Activated T-helper 17 cell treated with anti-CD3 and anti-CD28 coated beads, Interleukin-2, amount 50 U/mL, for 72 hours (primary cell): ENCODE results near the gene UBA1. TPM values are rescaled to one million over a fixed set of nuclear protein-coding genes. Genes with fewer than 3 reads are reported as not detected.
A peak's percentile ranks its signal among the peaks of the same experiment; 100 is the strongest.

ENCODE experiments used
- ATAC-seq: fragments of 150-1000 bp; cut with Tn5 transposase; replicated peaks from 2 replicates; pipeline ENCODE4 v1.10.0; 2021; ENCODE audit warnings: mild to moderate bottlenecking, moderate library complexity
- H3K27ac Mint-ChIP-seq: one replicate; pipeline ENCODE4 v1.8.0; 2022; ENCODE audit warnings: mixed read lengths
- H3K27me3 Mint-ChIP-seq: one replicate; pipeline ENCODE4 v1.8.0; 2022; ENCODE audit warnings: mixed read lengths
- H3K36me3 Mint-ChIP-seq: one replicate; pipeline ENCODE4 v1.8.0; 2022; ENCODE audit warnings: low read depth, mild to moderate bottlenecking, mixed read lengths
- H3K4me1 Mint-ChIP-seq: one replicate; pipeline ENCODE4 v1.8.0; 2022; ENCODE audit warnings: mixed read lengths
- H3K4me3 Mint-ChIP-seq: one replicate; pipeline ENCODE4 v1.8.0; 2022; ENCODE audit warnings: mild to moderate bottlenecking, mixed read lengths
- H3K9me3 Mint-ChIP-seq: one replicate; pipeline ENCODE4 v1.8.0; 2022; ENCODE audit warnings: mixed read lengths
- total RNA-seq, 2 donors: library from RNA; stranded (reverse); gene quantifications; one replicate each; pipeline ENCODE4 v1.2.3, GENCODE V29; 2022

The UBA1 gene
- total RNA-seq, 2 donors from 2014 or later, result 227 to 255 TPM

DNA sequence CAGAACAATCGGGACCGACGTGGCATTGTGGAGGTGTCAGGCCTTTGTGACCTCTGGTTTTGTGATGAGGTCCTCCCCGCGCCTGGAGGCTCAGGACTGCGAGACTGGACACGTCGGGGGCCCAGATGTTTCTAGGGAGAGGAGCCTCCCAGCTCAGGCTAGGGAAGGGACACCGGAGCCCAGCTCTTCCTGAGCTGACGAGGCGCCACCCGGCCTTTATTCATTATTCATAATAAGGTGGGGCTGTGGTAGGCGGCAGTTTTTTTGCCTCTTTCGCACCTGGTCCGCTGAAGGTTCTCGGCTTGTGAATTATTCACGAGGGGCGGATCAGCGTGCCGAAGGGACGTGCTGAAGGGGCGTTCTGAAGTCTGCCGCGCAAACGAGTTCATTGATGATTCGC is 2.3 kb upstream of the UBA1 start:
- Mint-ChIP-seq H3K27me3 (no peaks in the 10 kb centered on the region), H3K4me3 (peak overlapping the region; percentile 94), H3K9me3 (no peaks in the 10 kb centered on the region), H3K36me3 (peaks cover 46% of the 10 kb centered on the region), H3K27ac (peak overlapping the region; percentile 94), H3K4me1 (peaks cover 25% of the 10 kb centered on the region)
- peak; percentile 22 for ATAC-seq

- Mint-ChIP-seq H3K27me3 (no peaks in the 10 kb centered on the region), H3K4me1 (peaks cover 28% of the 10 kb centered on the region), H3K27ac (peak overlapping the region; percentile 94), H3K36me3 (peaks cover 46% of the 10 kb centered on the region), H3K4me3 (peak overlapping the region; percentile 94), H3K9me3 (no peaks in the 10 kb centered on the region)
- no peak for ATAC-seq
Measured at GRCh38 chrX:47191806-47192401, 1.7 kb upstream of the UBA1 start.

GRCh38 chrX:47194194-47194787 is 662 bp downstream of the UBA1 start:
- H3K27me3 Mint-ChIP-seq, result no peaks in the 10 kb centered on the region
- H3K4me1 Mint-ChIP-seq, result peaks cover 20% of the 10 kb centered on the region
- peaks cover 68% of the 10 kb centered on the region for H3K36me3 Mint-ChIP-seq
- peak overlapping the region; percentile 96 for H3K27ac Mint-ChIP-seq
- ATAC-seq, result no peak
- peak overlapping the region; percentile 94 for H3K4me3 Mint-ChIP-seq
- H3K9me3 Mint-ChIP-seq, result no peaks in the 10 kb centered on the region

GRCh38 chrX:47196098-47196497 is 2.5 kb downstream of the UBA1 start:
- ATAC-seq, result no peak
- peak overlapping the region; percentile 96 for H3K27ac Mint-ChIP-seq

GRCh38 chrX:47197526-47197925 is 3.9 kb downstream of the UBA1 start:
- Mint-ChIP-seq H3K4me3 (peak overlapping the region; percentile 94), H3K9me3 (no peaks in the 10 kb centered on the region), H3K36me3 (peaks cover 99% of the 10 kb centered on the region), H3K4me1 (peaks cover 20% of the 10 kb centered on the region), H3K27ac (peak overlapping the region; percentile 96), H3K27me3 (no peaks in the 10 kb centered on the region)
- no peak for ATAC-seq

More at GRCh38 chrX:47196098-47196497, 2.5 kb downstream of the UBA1 start:
- H3K4me1 Mint-ChIP-seq, result peaks cover 20% of the 10 kb centered on the region
- H3K36me3 Mint-ChIP-seq, result peaks cover 86% of the 10 kb centered on the region
- no peaks in the 10 kb centered on the region for H3K9me3 Mint-ChIP-seq
- H3K4me3 Mint-ChIP-seq, result peak overlapping the region; percentile 94
- H3K27me3 Mint-ChIP-seq, result no peaks in the 10 kb centered on the region

DNA sequence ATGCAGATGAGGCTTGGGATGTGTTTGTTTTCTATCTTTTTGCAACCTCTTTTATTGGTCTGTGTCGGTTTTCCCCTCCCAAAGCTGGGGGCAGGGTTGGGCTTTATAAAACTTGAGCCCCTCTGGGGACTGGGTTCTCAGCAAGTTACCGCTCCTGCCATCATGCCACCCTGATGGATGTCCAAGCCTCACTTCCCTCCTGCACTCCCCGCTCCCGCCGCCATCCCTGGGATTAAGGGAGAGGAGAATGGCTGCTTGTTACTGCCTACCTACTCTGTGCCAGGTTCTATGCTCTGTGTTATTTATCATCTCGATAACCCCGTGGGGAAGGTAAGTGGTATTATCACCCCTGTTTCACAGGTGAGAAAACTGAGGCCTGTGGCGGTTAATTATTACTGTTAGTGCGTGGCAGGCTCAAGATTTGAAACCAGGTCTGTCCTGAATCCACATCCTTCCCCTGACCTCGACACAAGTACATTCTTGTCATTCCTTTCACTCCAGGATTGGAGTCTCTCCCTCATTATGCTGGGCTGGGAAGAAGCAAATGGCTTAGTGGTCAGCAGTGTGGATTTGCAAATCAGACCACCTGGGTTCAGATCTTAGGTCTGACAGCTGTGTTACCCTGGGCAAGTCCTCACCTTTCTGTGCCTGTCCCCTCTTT is 4.5 kb downstream of the UBA1 start:
- Mint-ChIP-seq H3K9me3 (no peaks in the 10 kb centered on the region), H3K4me3 (peak overlapping the region; percentile 94), H3K36me3 (peaks cover 99% of the 10 kb centered on the region), H3K27ac (peak overlapping the region; percentile 96), H3K4me1 (peaks cover 15% of the 10 kb centered on the region), H3K27me3 (no peaks in the 10 kb centered on the region)
- no peak for ATAC-seq

DNA sequence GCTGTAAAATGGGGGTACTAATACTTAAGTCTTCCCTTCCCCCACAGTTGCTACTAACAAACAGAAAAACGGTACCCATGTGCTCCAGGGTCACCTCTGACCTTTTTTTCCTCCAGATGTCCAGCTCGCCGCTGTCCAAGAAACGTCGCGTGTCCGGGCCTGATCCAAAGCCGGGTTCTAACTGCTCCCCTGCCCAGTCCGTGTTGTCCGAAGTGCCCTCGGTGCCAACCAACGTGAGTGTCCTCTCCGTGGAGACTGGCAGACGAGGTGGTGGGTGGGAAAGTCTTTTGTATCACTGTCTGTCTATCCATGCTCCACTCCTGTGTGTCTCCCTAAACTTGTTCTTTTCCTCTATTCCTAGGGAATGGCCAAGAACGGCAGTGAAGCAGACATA is 5.1 kb downstream of the UBA1 start:
- H3K27me3 Mint-ChIP-seq, result no peaks in the 10 kb centered on the region
- H3K27ac Mint-ChIP-seq, result no peak overlapping the region
- ATAC-seq, result no peak
- H3K4me3 Mint-ChIP-seq, result no peak overlapping the region
- H3K4me1 Mint-ChIP-seq, result peaks cover 11% of the 10 kb centered on the region
- H3K36me3 Mint-ChIP-seq, result peaks cover 99% of the 10 kb centered on the region
- no peaks in the 10 kb centered on the region for H3K9me3 Mint-ChIP-seq

GRCh38 chrX:47199286-47199685 is 5.7 kb downstream of the UBA1 start:
- H3K27me3 Mint-ChIP-seq, result no peaks in the 10 kb centered on the region
- H3K27ac Mint-ChIP-seq, result no peak overlapping the region
- H3K4me1 Mint-ChIP-seq, result peaks cover 11% of the 10 kb centered on the region
- ATAC-seq, result no peak
- no peaks in the 10 kb centered on the region for H3K9me3 Mint-ChIP-seq
- H3K4me3 Mint-ChIP-seq, result no peak overlapping the region
- peaks cover 99% of the 10 kb centered on the region for H3K36me3 Mint-ChIP-seq

DNA sequence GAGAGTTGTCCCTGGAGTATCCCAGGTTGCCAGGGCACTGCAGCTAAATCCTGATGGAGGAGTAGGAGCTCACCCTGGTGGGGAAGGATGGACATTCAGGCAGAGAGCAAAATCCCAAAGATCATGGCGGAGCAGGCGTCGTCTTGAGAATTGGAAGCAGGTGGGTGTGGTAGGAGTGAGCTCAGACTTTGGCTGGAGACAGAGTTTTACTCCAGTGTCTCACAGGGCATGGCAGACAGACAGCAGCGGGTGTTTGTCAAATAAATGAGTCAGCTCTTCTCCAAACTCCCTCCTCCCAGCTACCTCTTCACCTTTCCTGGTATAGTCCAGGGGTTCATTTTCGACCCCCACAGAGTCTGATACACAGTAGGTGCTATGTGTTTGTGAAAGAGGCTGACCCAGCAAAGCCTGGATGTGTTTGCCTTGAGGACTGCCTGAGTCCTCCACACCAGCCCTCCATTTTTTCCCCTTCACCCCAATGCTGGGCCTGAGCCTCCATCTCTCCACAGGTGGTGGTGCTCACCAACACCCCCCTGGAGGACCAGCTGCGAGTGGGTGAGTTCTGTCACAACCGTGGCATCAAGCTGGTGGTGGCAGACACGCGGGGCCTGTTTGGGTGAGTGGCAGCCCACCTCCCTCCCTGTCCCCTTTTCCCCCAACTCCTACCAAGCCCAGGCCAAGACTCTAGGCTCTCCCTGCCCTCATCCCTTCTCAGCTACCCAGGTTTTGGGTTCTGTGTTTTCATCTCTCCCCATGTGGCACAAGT is 6.9 kb downstream of the UBA1 start:
- no peaks in the 10 kb centered on the region for H3K27me3 Mint-ChIP-seq
- H3K36me3 Mint-ChIP-seq, result peaks cover 99% of the 10 kb centered on the region
- H3K4me1 Mint-ChIP-seq, result peaks cover 17% of the 10 kb centered on the region
- ATAC-seq, result no peak
- no peak overlapping the region for H3K27ac Mint-ChIP-seq
- no peak overlapping the region for H3K4me3 Mint-ChIP-seq
- no peaks in the 10 kb centered on the region for H3K9me3 Mint-ChIP-seq

GRCh38 chrX:47201345-47201944 is 7.8 kb downstream of the UBA1 start:
- no peak for ATAC-seq
- Mint-ChIP-seq H3K27me3 (no peaks in the 10 kb centered on the region), H3K9me3 (no peaks in the 10 kb centered on the region), H3K27ac (no peak overlapping the region), H3K4me1 (peaks cover 8% of the 10 kb centered on the region), H3K4me3 (no peak overlapping the region), H3K36me3 (peaks cover 99% of the 10 kb centered on the region)

DNA sequence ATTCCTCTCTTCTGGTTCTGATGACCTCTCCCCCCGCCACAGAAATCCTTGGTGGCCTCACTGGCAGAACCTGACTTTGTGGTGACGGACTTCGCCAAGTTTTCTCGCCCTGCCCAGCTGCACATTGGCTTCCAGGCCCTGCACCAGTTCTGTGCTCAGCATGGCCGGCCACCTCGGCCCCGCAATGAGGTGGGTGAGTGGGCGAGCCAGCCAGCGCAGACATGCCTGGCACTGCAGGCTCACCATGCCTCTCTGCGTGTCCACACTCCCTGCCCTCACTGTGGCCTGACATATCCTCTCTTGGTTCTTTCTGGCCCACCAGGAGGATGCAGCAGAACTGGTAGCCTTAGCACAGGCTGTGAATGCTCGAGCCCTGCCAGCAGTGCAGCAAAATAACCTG is 8.7 kb downstream of the UBA1 start:
- Mint-ChIP-seq H3K4me3 (no peak overlapping the region), H3K36me3 (peaks cover 99% of the 10 kb centered on the region), H3K4me1 (peaks cover 6% of the 10 kb centered on the region), H3K27me3 (no peaks in the 10 kb centered on the region), H3K27ac (no peak overlapping the region), H3K9me3 (no peaks in the 10 kb centered on the region)
- ATAC-seq, result no peak

DNA sequence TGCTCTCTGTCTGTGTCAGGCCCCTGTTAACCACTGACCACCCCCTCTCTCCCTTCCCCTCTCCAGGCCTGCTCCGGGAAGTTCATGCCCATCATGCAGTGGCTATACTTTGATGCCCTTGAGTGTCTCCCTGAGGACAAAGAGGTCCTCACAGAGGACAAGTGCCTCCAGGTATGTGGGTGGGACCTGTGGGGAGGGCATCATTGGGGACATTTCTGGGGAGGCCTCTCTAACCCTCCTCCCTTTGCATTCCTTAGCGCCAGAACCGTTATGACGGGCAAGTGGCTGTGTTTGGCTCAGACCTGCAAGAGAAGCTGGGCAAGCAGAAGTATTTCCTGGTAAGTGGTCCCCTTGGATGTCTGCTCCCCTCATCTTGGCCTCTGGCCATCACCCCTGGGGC is 9.2 kb downstream of the UBA1 start:
- no peak for ATAC-seq
- H3K4me3 Mint-ChIP-seq, result no peak overlapping the region
- no peaks in the 10 kb centered on the region for H3K27me3 Mint-ChIP-seq
- H3K9me3 Mint-ChIP-seq, result no peaks in the 10 kb centered on the region
- no peak overlapping the region for H3K27ac Mint-ChIP-seq
- peaks cover 6% of the 10 kb centered on the region for H3K4me1 Mint-ChIP-seq
- H3K36me3 Mint-ChIP-seq, result peaks cover 100% of the 10 kb centered on the region

DNA sequence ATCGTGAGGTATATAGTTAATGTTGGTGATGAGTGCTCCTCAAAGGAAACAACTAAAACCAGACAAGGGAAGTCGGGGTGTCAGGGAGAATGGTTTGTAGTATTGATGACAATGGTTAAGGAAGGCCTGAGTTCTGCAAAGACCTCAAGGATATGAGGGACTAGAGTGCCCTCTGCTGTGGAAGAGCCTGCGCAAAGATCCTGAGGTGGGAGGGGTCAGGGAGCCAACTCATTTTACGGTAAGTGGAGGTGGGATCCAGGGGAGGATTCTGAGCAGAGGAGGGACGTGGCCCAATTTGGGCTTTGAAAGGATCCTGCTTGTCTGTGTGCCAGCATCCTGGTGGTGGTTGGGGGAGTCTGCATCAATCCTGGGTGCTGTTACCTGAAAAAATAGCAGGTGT is 11.3 kb downstream of the UBA1 start:
- no peaks in the 10 kb centered on the region for H3K9me3 Mint-ChIP-seq
- H3K4me3 Mint-ChIP-seq, result no peak overlapping the region
- ATAC-seq, result no peak
- peak overlapping the region; percentile 52 for H3K27ac Mint-ChIP-seq
- peaks cover 6% of the 10 kb centered on the region for H3K4me1 Mint-ChIP-seq
- no peaks in the 10 kb centered on the region for H3K27me3 Mint-ChIP-seq
- H3K36me3 Mint-ChIP-seq, result peaks cover 97% of the 10 kb centered on the region

DNA sequence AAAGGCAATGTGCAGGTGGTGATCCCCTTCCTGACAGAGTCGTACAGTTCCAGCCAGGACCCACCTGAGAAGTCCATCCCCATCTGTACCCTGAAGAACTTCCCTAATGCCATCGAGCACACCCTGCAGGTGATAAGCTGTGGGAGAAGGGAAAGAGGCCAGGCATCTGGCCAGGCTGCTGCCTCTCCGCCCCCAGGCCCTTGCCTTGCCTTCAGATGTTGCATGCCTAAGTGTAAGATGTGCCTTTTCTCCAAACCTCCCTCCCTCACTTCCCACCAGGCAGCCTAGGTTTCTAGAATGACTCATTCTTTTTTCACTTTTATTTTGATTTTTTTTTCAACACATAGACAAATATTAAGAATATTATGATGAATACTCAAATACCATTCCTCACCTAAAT is 12.7 kb downstream of the UBA1 start:
- Mint-ChIP-seq H3K9me3 (no peaks in the 10 kb centered on the region), H3K4me3 (no peak overlapping the region), H3K27me3 (no peaks in the 10 kb centered on the region), H3K36me3 (peaks cover 97% of the 10 kb centered on the region), H3K27ac (no peak overlapping the region), H3K4me1 (peaks cover 6% of the 10 kb centered on the region)
- ATAC-seq, result peak; percentile 21
